ENCODE data around the gene CABP7.

DNA sequence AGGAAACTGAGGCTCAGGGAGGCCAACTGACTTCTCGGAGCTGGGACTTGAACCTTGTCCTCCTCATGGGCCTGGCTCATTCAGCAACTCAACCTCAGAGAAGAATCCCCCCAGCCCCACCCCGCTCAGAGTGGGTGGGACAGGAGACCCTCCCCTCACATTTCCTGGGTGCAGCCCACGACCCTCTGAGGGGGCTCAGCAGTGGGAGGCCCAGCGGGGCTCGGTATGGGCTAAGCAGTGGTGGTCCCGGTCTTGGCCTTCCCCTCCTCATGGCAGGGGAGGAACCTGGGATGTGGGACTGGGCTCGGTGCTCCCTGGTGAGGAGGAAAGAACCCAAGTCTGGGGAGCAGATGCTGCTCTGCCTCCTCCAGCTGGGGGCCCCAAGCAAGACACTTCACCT is 14.2 kb upstream of the CABP7 start:
- TF ChIP-seq, protein P1, sequence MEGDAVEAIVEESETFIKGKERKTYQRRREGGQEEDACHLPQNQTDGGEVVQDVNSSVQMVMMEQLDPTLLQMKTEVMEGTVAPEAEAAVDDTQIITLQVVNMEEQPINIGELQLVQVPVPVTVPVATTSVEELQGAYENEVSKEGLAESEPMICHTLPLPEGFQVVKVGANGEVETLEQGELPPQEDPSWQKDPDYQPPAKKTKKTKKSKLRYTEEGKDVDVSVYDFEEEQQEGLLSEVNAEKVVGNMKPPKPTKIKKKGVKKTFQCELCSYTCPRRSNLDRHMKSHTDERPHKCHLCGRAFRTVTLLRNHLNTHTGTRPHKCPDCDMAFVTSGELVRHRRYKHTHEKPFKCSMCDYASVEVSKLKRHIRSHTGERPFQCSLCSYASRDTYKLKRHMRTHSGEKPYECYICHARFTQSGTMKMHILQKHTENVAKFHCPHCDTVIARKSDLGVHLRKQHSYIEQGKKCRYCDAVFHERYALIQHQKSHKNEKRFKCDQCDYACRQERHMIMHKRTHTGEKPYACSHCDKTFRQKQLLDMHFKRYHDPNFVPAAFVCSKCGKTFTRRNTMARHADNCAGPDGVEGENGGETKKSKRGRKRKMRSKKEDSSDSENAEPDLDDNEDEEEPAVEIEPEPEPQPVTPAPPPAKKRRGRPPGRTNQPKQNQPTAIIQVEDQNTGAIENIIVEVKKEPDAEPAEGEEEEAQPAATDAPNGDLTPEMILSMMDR (IDR thresholded peaks at IDR 0.05): no peak
- TF ChIP-seq POLR2A (IDR thresholded peaks at IDR 0.05): no peak

Data from thyroid gland (tissue), 4 donors.